ENCODE results near the gene PACRG.
A peak's percentile ranks its signal among the peaks of the same experiment; 100 is the strongest.

The PACRG gene

DNA sequence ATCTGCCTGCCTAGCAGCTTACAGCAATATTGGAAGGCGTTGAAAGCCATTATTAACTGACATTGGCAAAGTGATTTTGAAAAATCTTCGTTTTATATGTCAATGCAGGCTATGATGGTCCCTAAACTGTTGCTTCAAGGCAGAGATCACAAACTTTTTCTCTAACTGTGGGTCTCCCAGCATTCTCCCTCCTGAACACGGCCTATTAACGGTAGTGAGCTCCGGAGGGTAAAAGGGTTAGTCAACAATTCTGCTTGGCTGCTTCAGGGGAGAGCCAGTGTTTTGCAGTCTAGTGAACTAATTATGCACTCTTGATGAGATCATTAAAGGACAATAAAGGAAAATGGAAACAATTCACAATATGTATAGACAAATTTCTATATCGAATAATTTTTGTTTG is 424.9 kb downstream of the PACRG start:
- DNase-seq, result no peak

DNA sequence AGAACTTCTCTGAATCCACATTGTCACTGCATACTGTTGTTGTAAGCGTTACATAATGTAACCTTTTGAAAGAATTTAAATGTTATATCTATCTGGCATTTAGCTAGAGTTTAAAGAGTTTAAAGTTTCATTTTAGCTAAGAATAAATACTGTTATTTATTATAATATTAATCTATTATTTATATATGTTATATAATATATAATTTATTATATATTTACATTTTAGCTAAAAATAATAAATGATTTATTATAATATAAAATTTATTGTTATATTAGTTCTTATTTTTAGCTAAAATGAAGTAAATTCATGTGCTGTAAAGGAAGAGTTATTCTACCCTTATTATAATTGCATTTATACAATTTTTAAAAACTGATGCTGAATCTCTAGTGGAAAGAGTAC is 431.3 kb downstream of the PACRG start:
- no peak for DNase-seq

DNA sequence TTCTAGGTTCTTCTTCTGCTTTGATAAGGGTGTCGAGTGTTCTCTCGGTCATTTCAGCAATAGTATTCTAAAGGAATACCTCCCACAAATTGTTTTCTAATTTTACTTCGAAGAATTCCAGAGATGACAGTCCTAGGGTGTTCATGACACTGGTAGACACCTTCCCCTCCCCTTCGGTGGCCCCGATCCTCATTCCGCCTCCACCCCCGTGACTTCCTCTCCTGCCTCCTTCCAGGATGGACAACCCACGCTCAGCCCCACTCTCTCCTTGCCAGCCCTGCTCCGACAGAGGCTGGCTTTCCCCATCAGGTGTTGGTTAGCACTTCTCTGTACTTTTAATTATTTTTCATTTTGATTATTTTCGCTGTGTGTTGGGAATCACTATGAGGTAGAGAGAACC is 431.9 kb downstream of the PACRG start:
- DNase-seq, result no peak

DNA sequence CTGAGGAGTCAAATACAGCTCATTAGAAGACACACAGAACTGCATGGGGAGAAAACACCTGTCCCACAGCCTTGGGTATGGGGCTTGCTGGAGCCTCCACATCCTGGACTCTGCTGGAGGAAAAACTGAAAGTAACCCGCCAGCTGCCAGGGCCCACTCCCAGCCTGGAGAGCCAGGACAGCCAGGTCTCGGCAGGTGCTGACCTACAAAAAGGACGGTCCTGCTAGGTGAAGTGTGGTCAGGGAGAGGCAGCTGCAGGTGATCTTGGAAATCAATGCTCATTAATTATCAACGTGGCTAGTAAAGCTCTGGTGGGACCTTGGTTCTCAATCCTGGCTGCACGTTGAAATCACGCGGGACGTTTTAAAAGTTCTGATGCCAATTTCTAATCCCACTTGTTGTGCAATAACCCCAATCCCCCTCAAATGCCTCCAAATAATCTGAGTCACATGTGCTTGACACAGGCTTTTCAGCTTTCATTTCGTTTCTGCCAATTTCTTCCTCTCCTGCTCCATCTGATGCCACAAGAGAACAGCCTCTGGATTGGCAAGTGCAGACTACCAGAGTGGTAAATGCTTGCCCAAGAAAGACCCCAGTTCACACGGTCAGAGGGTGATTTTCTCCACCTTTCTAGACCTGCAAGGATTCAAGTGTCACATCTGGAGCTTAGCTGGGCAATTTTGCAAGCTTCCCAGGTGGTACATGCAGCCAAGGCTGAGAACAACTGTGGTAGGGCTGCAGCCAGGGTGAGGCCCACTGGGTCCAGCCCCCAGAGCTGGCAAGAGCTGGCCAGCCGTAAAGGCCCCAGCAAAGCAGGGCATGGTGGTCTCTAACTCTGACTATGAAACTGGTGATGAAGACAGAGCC is 434.5 kb downstream of the PACRG start:
- no peak for DNase-seq

DNA sequence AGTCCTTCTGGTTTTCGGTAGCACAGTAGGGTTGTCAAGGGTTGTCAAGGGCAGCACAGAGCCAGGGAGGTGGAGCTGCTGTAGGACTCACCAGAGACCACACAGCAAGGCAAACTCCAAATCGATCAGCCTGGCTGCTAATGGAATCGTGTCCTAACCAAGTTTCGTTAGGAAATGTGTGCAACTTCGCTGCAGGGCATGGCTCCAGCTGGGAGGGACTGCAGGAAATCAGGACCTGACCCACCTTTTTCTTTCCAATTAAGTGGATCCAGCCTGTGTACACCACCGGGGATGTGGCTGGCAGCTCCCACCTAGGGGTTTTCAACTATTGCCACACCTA is 435.1 kb downstream of the PACRG start:
- DNase-seq, result no peak

DNA sequence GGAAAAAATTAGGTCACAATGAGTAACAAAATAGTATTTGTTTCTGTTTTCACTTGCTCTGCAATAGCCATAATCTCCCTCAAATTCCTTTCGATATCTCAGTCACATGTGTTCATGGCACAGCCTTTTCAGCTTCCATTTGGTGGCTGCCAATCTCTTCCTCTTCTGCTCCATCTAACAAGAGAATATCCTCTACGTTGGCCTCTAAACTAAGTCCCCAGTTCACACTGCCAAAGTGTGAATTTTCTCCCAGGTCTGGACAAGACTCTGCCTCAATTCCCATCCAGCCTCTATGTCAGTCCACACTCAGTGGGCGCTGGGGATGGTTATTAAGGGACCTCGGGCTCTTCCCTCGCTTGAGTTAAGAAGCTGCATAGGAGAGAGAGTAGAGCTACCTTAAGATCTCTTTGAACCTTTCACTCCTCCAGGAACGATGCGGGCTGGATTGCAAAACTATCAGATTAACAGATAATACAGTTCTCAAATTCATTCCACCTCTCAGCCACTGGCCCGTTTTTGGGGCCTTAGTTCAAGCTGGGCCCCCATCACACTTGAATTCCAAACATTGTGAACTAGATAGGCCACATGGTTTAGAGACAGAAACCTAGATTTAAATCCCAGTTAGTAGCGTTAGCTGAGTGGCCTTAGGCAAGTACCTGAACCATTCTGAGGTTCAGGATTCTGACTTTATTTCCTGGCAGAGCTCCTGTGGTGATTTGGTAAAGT is 436.6 kb downstream of the PACRG start:
- DNase-seq, result no peak

DNA sequence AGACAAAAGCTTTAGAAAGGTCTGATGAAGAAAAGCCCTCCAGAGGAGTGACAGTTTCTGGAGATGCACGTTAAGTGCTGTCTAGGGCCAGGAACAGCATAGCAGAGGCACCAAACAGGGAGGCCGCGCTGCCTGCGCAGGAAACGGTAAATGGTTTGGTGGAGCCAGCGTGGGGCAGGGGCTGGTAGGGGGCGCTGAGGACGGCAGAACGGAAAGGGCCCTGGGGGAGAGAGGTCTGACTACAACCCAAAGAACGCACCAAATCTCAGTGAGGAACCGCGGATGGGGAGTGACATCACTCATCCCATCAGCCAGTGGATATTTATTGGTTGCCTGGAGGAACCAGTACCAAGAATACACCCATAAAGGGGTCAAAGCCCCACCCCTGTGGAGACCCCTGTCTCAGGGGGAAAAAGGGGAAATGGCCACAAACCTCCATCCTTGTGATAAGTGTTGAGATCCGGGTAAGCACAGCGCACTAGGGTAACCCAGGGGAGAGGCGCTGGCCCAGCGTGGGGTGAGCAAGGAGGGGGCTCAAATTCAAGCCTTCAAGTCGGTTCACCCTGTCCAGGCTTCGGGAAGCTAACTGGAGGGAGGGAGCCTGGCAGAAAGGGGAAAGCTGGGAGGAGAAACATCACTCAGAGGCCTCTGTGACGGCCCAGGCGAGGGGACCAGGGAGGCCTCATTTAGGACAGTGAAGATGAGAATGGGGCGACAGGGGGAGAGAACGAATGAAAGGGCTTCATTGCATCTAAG is 437.6 kb downstream of the PACRG start:
- DNase-seq, result no peak

DNA sequence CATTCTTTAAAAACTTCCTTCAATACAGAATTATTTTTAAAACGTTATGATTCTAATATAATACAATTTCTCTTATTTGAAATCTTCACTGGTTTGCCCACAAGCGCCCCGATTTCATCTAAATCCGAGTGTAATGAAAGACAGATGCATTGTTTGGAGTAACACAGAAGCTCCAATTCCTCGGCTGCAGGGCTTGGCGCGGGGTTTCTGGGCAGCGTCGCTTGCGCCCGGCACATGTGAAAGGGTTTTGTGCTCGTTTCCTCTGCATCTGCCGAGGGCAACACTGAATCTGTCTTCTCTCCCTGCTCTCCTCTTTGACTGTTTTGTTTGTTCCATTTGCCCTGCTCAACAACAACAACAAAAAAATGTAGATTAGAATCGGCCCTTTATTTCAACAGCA is 438.1 kb downstream of the PACRG start:
- DNase-seq, result no peak

DNA sequence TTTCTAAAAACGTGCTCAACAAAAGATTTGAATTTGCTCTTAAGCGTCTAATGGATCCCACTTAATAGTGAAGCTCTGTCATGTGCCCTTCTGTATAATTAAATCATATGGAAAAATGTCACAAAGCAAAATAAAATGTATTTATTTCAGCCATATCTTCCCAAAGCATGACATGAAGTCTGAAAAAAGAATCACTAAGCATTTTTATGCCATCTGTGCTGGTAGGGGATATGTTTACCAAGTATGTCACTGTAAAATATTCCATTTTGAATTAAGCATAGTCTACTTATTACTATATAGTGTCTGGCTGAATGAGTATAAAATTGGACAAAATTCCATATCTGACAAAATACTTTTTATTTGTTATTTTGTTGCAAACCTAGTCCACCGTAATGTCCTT is 438.7 kb downstream of the PACRG start:
- DNase-seq, result no peak

DNA sequence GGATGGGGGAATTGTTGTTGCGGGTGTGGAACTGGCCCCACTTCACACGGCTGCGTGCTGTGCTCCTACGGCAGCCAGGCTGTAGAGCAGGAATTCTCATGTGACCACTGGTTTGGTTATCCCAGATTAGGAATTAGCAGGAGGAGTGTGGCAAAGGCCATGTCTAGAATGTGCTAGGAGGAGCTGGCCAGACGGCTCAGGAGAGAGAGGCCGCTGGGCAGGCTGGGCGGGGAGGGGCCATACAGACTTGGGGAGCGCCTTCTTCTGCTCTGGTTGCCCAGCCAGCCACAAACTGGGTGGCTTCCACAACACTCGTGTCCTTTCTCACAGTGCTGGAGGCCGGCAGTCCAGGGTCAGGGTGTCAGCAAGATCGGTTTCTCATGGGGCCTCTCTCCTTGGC is 441.7 kb downstream of the PACRG start:
- no peak for DNase-seq

DNA sequence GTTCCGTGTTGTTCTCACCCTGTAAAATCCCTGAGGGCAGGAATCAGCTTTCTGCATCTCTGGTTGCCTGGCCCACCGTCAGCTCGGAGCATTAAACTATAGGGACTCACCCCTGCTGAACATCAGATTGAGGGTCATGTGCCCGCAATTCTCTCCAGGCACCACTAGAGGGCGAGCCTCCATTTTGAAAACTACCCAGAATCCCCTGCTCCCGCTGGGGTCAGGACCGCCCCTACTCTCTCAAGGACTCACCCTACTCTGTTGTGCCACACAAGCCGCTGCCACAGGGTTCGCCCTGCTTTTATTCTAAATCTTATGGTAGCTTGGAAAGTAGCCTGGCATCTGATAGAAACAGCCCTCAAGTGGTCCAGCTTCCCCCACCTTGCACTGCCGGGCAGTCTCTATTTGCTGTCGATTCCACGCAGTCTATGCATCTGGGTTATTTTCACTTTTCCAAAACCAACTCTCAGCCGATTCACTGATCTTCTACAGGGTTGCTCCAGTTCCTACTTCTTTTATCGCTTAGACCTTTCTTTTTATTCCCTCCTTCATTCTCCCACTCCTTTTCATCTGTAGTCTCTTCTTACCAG is 442.6 kb downstream of the PACRG start:
- DNase-seq, result peak in 1 of 2 experiments; percentile 1

DNA sequence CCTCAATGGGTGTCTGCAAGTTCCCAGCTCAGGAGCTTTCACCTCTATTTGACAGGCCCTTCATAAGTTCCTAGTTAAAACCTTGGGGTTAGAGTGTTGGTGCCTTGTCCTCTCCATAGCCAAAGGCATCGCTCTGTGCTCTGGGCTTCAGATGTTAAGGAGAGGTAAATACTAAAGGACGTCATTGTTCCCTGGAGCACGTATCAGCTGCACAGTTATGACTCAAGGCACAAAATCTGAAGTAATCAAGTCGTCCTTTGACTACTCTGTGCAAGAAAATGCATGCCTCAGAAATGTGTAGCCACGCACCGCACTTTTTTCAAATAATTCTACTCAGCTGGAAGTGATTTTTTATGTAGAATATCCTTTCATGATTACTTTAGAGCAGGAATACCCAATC is 446.0 kb downstream of the PACRG start:
- no peak for DNase-seq

DNA sequence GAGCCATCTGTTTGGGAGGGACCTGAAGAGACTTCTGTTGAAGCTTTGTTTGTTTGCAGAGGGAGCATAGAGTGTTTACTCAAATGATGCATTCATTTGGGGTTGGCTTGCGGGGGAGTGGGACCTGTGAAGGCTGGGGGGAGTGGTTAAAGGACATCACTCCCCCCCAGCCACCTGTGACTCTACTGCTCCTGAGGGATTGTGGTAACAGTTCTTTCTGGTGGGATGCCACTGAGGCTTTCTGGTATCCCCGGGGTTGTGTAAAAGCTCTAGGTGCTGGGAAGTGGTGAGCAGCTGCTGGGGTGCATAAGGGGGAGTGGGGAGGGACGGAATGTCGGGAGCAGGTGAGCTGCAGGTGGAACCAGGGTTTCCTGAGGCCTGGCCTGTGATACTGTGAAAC is 447.5 kb downstream of the PACRG start:
- DNase-seq, result no peak

DNA sequence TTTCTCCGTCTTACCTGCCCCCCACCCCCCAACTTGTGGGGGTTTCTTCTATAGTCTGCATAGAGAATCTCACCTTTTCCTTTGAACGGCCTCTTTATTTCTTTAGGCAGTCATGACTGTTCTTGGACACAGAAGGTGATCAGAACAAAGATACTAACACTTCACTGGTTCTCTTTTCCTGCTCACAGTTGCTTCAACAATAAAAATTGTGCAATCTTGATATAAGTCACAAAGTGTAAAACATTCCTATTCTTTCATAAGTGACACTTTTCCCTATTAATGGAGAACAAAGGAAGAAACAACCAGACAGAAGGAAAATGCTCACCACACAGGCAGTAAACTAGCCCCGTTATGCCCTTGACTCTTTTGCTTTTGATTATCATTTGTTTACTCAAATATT is 448.3 kb downstream of the PACRG start:
- DNase-seq, result no peak

DNA sequence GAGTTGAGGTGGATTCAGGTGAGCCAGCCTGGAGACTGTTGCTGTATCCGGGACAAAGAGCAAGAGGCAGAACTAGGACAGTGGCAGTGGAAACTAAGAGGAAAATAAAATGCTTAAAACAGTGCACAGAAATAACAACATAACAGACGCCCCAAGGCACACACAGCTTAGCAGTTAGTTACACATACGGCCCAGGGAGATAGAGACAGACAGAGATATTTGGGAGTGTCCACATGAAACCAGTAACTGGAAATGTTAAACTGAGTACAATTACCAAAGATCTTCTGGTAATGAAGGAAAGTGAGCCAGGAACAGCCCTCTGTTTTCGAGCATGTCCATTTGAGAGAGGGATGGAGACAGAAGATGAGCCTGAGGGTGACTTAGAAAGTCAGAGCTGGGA is 449.2 kb downstream of the PACRG start:
- no peak for DNase-seq

DNA sequence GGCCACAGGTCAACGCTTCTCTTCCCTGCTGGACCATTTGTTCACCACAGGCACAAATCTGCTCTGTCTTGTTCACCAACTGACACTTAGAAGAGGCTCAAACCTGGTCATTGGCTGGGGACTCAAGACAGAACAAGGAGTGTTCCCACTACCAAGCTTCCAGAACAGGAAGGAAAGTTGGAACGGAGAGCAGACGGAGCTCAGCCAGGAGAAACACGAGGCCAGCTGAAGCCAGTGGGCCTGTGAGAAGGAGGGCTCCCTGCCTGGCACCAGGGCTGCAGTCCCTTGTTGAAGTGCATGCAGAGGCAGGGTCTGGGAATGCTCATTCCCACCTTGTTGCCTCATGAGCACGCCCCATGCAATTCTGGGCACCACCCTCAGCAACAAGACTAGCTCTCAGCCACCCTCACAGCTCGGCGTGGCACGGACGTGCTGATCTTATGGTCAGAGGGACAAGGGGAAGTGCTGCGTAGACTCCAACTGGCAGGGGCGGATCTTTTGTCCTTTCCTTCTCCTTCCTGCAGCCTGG is 450.2 kb downstream of the PACRG start:
- no peak for DNase-seq

DNA sequence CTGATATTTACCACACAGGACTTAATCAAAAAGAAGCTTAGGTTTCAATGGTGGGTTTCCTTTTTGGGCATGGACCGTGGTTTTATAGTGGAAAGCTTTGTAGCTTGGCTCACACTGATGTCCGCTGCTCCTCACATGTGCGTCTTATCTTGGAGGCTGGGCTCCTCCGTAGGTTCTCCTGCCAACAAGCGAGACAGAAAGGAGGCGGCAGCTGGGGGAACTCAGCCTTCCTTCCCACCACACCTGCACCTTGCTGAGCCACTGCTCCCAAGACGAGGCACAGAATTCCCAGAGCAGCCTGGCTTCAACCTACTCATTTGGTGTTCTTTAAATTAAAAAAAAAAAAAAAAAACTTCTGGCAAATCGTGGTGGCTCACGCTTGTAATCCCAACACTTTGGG is 451.3 kb downstream of the PACRG start:
- DNase-seq, result no peak

DNA sequence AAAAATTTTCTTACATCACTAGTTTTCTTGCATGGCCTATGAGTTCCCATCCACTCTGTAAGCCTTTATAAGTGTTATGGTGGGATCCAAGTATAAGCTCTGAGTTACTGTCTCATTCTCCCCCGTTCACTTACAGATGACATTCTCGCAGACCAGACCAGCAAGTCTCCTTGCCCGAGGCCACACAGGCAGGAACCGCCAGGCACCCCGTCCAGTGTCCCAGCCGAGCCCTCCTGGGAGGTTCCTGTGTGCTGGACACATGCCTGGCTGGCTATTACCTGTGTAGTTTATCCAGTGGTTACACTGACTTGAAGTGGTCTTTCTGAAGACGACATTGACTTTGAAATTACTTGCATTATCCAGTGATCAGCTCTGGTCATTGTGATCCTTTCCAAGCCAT is 451.9 kb downstream of the PACRG start:
- no peak for DNase-seq

DNA sequence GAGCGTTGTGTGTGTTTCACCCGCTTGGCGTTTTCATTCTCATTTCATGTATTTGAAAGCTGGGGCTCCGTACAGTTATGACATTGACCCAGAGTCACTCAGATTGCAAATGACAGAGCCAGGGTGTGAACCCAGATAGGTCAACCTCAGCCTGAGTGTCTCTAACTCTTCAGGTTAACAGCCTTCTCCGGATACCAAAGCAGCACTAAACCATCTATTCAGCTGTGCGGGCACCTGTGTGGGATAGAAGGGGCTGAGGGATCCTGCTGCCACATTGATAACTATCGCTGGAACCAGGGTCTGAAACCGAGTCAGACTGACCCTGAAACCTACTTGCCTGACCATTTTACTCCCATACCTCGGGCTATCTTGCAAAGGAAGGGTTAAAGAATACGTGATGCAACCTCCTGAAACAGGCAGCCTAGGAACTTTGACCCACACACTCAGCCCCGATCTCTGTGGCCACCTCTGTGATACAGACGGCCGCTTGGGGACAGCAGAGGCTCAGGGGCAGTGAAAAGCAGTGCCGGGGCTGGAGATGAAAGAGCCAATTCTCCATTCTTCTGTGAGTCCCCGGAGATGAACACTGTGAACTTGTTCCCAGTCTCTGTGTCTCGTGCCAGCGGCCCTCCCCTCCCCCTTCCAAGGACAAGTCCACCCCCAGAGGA is 453.2 kb downstream of the PACRG start:
- no peak for DNase-seq

DNA sequence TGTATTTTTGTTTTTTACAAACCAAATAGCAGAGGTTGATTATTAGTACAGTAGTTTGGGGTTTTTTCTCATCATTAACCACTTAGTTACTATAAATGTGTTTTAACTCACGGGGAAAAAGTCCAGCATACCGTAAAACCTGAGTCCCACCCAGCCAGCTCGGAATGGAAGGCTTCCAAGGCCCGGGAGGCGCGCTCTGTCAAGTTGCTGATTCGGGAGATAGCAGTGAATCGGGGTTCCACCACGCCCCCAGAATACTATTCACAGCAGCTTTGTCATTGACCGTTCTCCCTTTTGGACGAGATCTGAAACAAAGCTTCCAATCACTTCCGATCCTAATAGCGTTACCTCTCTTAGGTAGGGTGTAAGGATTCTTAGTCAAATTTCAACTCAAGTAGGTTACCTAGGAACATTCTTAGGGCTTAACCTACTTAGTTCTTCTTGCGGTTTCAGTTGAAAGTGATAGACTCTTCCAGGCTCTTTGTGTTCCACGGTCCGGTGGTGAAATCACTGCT is 453.9 kb downstream of the PACRG start:
- no peak for DNase-seq

DNA sequence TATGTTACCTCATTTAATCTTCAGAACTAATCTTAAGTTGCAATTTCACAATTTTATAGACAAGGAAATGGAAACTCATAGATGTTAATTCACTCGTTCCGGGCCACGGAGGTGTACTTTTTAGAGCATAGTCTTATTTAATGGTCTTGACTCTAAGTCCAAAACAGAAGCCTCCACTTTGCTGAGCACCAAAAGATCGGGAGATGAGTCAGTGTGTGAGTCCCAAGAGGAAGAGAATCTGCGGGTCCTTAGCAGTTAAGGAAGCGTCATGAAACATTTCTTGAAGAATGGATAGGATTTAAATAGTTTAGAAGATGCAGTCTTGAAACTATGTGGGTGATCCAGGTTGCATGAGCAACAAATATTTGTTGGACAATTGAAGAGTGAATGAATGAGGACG is 454.9 kb downstream of the PACRG start:
- DNase-seq, result no peak

DNA sequence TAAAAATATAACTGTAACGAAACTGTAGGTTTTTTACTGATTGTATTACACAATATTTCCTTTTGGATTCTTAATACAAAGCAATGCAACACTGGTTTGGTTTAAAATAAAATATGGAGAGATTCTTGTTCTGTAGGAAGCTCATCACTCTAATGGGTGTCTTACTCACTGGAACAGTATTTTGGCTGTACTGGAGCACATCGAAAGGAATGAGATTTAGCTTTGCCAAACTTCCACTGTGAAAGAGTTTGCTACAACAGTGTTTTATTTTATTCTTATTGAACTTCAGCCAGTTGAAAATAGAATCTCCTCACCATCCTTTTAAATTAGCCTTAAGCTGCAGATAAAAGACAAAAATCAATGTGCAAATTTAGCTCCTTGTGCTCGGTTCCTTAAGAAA is 456.0 kb downstream of the PACRG start:
- no peak for DNase-seq

Data from NCI-H446 (cell line).